H1 (cell line): Measurements from ENCODE around the gene CCT3. TPM values are rescaled to one million over a fixed set of nuclear protein-coding genes. Genes with fewer than 3 reads are reported as not detected.

Source experiments
- CTCF ChIA-PET: fragments of 300-600 bp; sonication (Branson Sonifier 250); formaldehyde crosslinking; loops from one replicate; lab custom pipeline; 2021; ENCODE audit not compliant: partially characterized antibody; lab: Charles Lee
- POLR2A ChIA-PET: fragments of 300-600 bp; sonication (Branson Sonifier 250); formaldehyde crosslinking; loops from one replicate; lab custom pipeline; 2021; ENCODE audit warnings: inconsistent platforms; ENCODE audit not compliant: partially characterized antibody; lab: Charles Lee
- DNase-seq, 2 experiments: peaks; one replicate each; pipeline versions ENCODE4 v3.0.0 to v3.0.0-alpha.2; 2010 to 2022; ENCODE audit warnings: low spot score in 2 of 2, low read depth in 1 of 2, mixed read lengths in 1 of 2
- FAIRE-seq: peaks from 2 replicates; lab custom pipeline; 2011; peaks lifted over from hg19 to GRCh38; lab: Jason Lieb, UNC
- H2AFZ ChIP-seq: 2 replicates; pipeline ENCODE4 v1.8.1; 2012; ENCODE audit warnings: low read length, inconsistent platforms
- H2AK5ac ChIP-seq: 2 replicates; pipeline ENCODE4 v1.6.1; 2013; ENCODE audit warnings: low read depth, low read length
- H2BK120ac ChIP-seq: replicated peaks from 2 replicates; pipeline ENCODE3; 2013; ENCODE audit warnings: low read depth, low read length, inconsistent platforms
- H2BK12ac ChIP-seq: 2 replicates; pipeline ENCODE4 v1.6.1; 2013; ENCODE audit warnings: low read depth, low read length
- H2BK15ac ChIP-seq: 2 replicates; pipeline ENCODE4 v1.6.1; 2013; ENCODE audit warnings: low read length
- H2BK20ac ChIP-seq: 2 replicates; pipeline ENCODE4 v1.6.1; 2013; ENCODE audit warnings: low read length
- H2BK5ac ChIP-seq: 2 replicates; pipeline ENCODE4 v1.6.1; 2013; ENCODE audit warnings: low read depth, low read length
- H3K14ac ChIP-seq: 2 replicates; pipeline ENCODE4 v1.6.1; 2013; ENCODE audit warnings: inconsistent platforms; ENCODE audit not compliant: insufficient read length
- H3K18ac ChIP-seq: 2 replicates; pipeline ENCODE4 v1.6.1; 2013; ENCODE audit warnings: low read length; ENCODE audit errors: extremely low read depth
- H3K23ac ChIP-seq: 2 replicates; pipeline ENCODE4 v1.6.1; 2013; ENCODE audit warnings: inconsistent platforms; ENCODE audit not compliant: insufficient read length
- H3K23me2 ChIP-seq: 2 replicates; pipeline ENCODE4 v1.6.1; 2013; ENCODE audit warnings: low read depth, low read length
- H3K27ac ChIP-seq: 2 replicates; pipeline ENCODE4 v1.6.1; 2011; ENCODE audit warnings: low read depth, low read length, inconsistent platforms
- H3K27me3 ChIP-seq, 4 experiments: replicated peaks in 1 of 4; 1 replicate in 1 of 4; 2 replicates in 3 of 4; pipeline versions ENCODE4 v1.6.1 to v1.8.1; 2011 to 2013; ENCODE audit warnings: low read length in 3 of 4, mild to moderate bottlenecking in 3 of 4, inconsistent platforms in 2 of 4, mixed read lengths in 2 of 4, moderate library complexity in 1 of 4; ENCODE audit not compliant: control insufficient read depth in 3 of 4, insufficient read depth in 3 of 4; ENCODE audit errors: extremely low read depth in 1 of 4
- H3K36me3 ChIP-seq, 4 experiments: 2 replicates each; pipeline versions ENCODE4 v1.6.1 to v1.8.1; 2011 to 2013; ENCODE audit warnings: mild to moderate bottlenecking in 4 of 4, low read length in 3 of 4, moderate library complexity in 2 of 4, control low read depth in 1 of 4, inconsistent platforms in 1 of 4; ENCODE audit not compliant: insufficient read depth in 4 of 4, control insufficient read depth in 2 of 4
- H3K4ac ChIP-seq: replicated peaks from 2 replicates; pipeline ENCODE3; 2013; ENCODE audit warnings: low read length, low read depth, mixed read lengths, inconsistent platforms; ENCODE audit not compliant: insufficient read length
- H3K4me1 ChIP-seq, 4 experiments: replicated peaks in 1 of 4; 1 replicate in 1 of 4; 2 replicates in 3 of 4; pipeline versions ENCODE4 v1.6.1 to v1.8.1; 2011 to 2013; ENCODE audit warnings: low read length in 3 of 4, inconsistent platforms in 2 of 4, mixed read lengths in 1 of 4; ENCODE audit not compliant: insufficient read depth in 4 of 4, control insufficient read depth in 3 of 4
- H3K4me2 ChIP-seq, 2 experiments: 2 replicates each; pipeline versions ENCODE4 v1.6.1 to v1.8.1; 2011 to 2013; ENCODE audit warnings: low read depth in 2 of 2, low read length in 2 of 2, control low read depth in 1 of 2, inconsistent platforms in 1 of 2, mild to moderate bottlenecking in 1 of 2; ENCODE audit not compliant: insufficient read depth in 1 of 2
- H3K4me3 ChIP-seq, 4 experiments: fragments of 200-600, 300-600 bp in 1 of 4; sonication (generic), shearing (Covaris generic), sonication (Bioruptor Twin) in 1 of 4; 2 replicates each; pipeline versions ENCODE4 v1.5.1 to v1.8.1; 2011 to 2016; ENCODE audit warnings: low read length in 4 of 4, low read depth in 3 of 4, control low read depth in 2 of 4, inconsistent platforms in 2 of 4, mild to moderate bottlenecking in 2 of 4, mixed read lengths in 1 of 4, moderate library complexity in 1 of 4; ENCODE audit not compliant: insufficient read depth in 2 of 4; ENCODE audit errors: extremely low read depth in 1 of 4
- H3K56ac ChIP-seq: replicated peaks from 2 replicates; pipeline ENCODE3; 2013; ENCODE audit warnings: low read depth, mild to moderate bottlenecking, mixed read lengths, low read length, inconsistent platforms; ENCODE audit not compliant: insufficient read length
- H3K79me1 ChIP-seq: 2 replicates; pipeline ENCODE4 v1.6.1; 2013; ENCODE audit warnings: low read depth, low read length, control low read depth
- H3K79me2 ChIP-seq, 2 experiments: 2 replicates each; pipeline versions ENCODE4 v1.6.1 to v1.8.1; 2012 to 2013; ENCODE audit warnings: low read length in 2 of 2, mild to moderate bottlenecking in 2 of 2, inconsistent platforms in 1 of 2; ENCODE audit not compliant: insufficient read depth in 2 of 2, control insufficient read depth in 1 of 2
- H3K9ac ChIP-seq, 4 experiments: replicated peaks in 1 of 4; 1 replicate in 1 of 4; 2 replicates in 3 of 4; pipeline versions ENCODE4 v1.6.1 to v1.8.1; 2011 to 2013; ENCODE audit warnings: low read depth in 3 of 4, low read length in 3 of 4, control low read depth in 2 of 4, mild to moderate bottlenecking in 2 of 4, moderate library complexity in 2 of 4, inconsistent platforms in 1 of 4; ENCODE audit errors: extremely low read depth in 1 of 4
- H3K9me3 ChIP-seq, 2 experiments: 2 replicates each; pipeline versions ENCODE4 v1.6.1 to v1.8.1; 2012 to 2013; ENCODE audit warnings: mild to moderate bottlenecking in 2 of 2, moderate library complexity in 2 of 2, control low read depth in 1 of 2, inconsistent platforms in 1 of 2, low read depth in 1 of 2, low read length in 1 of 2, mixed read lengths in 1 of 2; ENCODE audit not compliant: insufficient read depth in 2 of 2
- H4K20me1 ChIP-seq, 2 experiments: replicated peaks in 1 of 2; 2 replicates each; pipeline versions ENCODE3 to v1.8.1; 2011 to 2013; ENCODE audit warnings: inconsistent platforms in 2 of 2, low read length in 2 of 2, mild to moderate bottlenecking in 1 of 2; ENCODE audit not compliant: insufficient read depth in 2 of 2, control insufficient read depth in 1 of 2
- H4K5ac ChIP-seq: 2 replicates; pipeline ENCODE4 v1.6.1; 2013; ENCODE audit warnings: low read length, low read depth, mixed read lengths, inconsistent platforms; ENCODE audit not compliant: insufficient read length
- H4K8ac ChIP-seq: 2 replicates; pipeline ENCODE4 v1.8.0; 2013; ENCODE audit warnings: mild to moderate bottlenecking, moderate library complexity, low read length, inconsistent platforms; ENCODE audit not compliant: insufficient read depth; ENCODE audit errors: extremely low read depth
- H4K91ac ChIP-seq: replicated peaks from 2 replicates; pipeline ENCODE3; 2013; ENCODE audit warnings: low read length, mixed read lengths, inconsistent platforms; ENCODE audit not compliant: insufficient read length
- SIN3A ChIP-seq, 2 experiments: IDR thresholded peaks in 1 of 2; conservative IDR thresholded peaks in 1 of 2; 2 replicates each; pipeline ENCODE4 v1.6.1; 2011 to 2012; ENCODE audit warnings: low read length in 2 of 2, improper control_type of control experiment in 1 of 2, low read depth in 1 of 2, mild to moderate bottlenecking in 1 of 2
- WGBS, 2 experiments: shearing (Covaris generic) in 1 of 2; methylation state at CpG; one replicate each; pipeline versions ENCODE4 v1.1.6 to v1.1.7; 2013 to 2015; ENCODE audit warnings: low lambda C conversion rate in 2 of 2, mixed read lengths in 2 of 2, inconsistent platforms in 1 of 2, low coverage in 1 of 2, missing lambda C conversion rate in 1 of 2; ENCODE audit not compliant: insufficient replicate concordance in 2 of 2, insufficient coverage in 1 of 2, insufficient read length in 1 of 2; ENCODE audit errors: extremely low coverage in 1 of 2, missing lambda C conversion rate in 1 of 2; 5-methylcytosine and 5-hydroxymethylcytosine counted together
- polyA plus RNA-seq, 7 experiments: library from polyadenylated mRNA; depleted of rRNA in 3 of 7; stranded (reverse) in 5 of 7; unstranded in 2 of 7; fragments of >200 nt in 5 of 7; fragments of 200-250 nt in 2 of 7; gene quantifications; 1 replicate in 5 of 7; 2 replicates in 1 of 7; 4 replicates in 1 of 7; pipeline versions ENCODE4 v1.2.1 to v1.2.3, GENCODE V29; 2011 to 2013; ENCODE audit warnings: missing spikeins in 2 of 7, mixed read lengths in 2 of 7
- total RNA-seq: library from RNA; stranded (reverse); fragmentation: NEBNext Ultra II Directional; extraction: Animal tissue kit (Norgen Biotek cat#: 25700); gene quantifications from 2 replicates; pipeline ENCODE4 v1.2.1, GENCODE V29; 2021

Gene CCT3
- total and polyA plus RNA-seq, 2 of the 8 experiments (the other 6 are each of a cell fraction or from before 2014, with no cell fraction given), result 431 to 480 TPM

DNA sequence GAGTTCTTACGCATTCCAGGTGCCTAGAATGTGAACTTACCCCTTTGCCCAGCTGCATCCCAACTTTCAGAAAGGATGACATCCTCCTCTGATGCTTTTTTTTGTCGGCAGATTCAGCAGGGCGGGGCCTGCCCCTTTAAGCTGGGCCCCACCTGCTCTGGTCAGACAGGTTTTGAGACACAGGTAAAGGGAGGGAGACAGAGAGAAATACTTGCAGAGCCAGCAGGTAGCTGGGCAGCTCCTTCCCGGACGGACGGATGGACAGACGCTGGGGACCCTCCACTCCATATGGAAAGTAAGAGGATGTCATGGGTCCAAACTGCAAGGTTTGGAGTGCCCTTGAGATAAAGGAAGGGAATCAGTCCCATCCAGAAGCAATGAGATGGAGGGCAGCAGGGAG is 54.0 kb downstream of the CCT3 start, which contains the start of gene TMEM79:
Gene TMEM79 (plus strand): TSS at position 214 of the 400 bp plus-strand sequence. CDS start 902 bp downstream, outside the sequence.
- Histone ChIP-seq H2BK5ac (peak within 1 kb of the TSS; percentile 12; the same call in 1 of the 2 replicates), H2BK15ac (no peak within 1 kb of the TSS; the same call in 1 of the 2 replicates), H2BK12ac (no peak within 1 kb of the TSS), H2AFZ (peak within 1 kb of the TSS; percentile 45), H3K4ac (no peak within 1 kb of the TSS), H3K36me3 (peaks cover 0 to 10% (median 1%) of the 10 kb centered on the region in 4 experiments; a peak in 3 of 8 replicates), H3K4me2 (peak within 1 kb of the TSS; percentile 78 to 92), H2BK20ac (no peak within 1 kb of the TSS), H3K79me1 (peaks cover 10% of the 10 kb centered on the region), H2AK5ac (no peak within 1 kb of the TSS; the same call in 1 of the 2 replicates), H3K9ac (peak within 1 kb of the TSS; percentile 88 to 97 (median 96)), H3K18ac (no peak within 1 kb of the TSS), H3K9me3 (no peaks in the 10 kb centered on the region), H4K20me1 (peaks cover 0 to 11% of the 10 kb centered on the region in 2 experiments), H3K27me3 (no peaks in the 10 kb centered on the region), H4K5ac (no peak within 1 kb of the TSS), H4K91ac (peak within 1 kb of the TSS; percentile 20), H3K23ac (no peak within 1 kb of the TSS), H3K4me1 (peaks cover 0 to 10% (median 3%) of the 10 kb centered on the region in 4 experiments; a peak in 2 of 7 replicates), H3K14ac (no peak within 1 kb of the TSS), H3K79me2 (peaks cover 23 to 31% of the 10 kb centered on the region in 2 experiments), H3K56ac (no peak within 1 kb of the TSS), H2BK120ac (no peak within 1 kb of the TSS), H3K27ac (peak within 1 kb of the TSS; percentile 78), H3K23me2 (peaks cover 13% of the 10 kb centered on the region), H4K8ac (peak within 1 kb of the TSS; percentile 7; the same call in 1 of the 2 replicates), H3K4me3 (peak within 1 kb of the TSS; percentile 74 to 93 (median 85); a peak in 7 of 8 replicates)
- DNase-seq (no peak), FAIRE-seq (no peak)
- 94% methylated on average over 7 of the region's 7 CpGs; no CpG with 5 or more reads in 1 of the 2 experiments for WGBS, 2 experiments
- CTCF ChIA-PET, result interaction anchor here (1.0 to 1.5 kb wide), 3 partner anchors 38 to 344 kb away, joined by 3 to 5 read pairs (median 3); no protein-coding TSS in a partner anchor
- TF ChIP-seq SIN3A (conservative IDR thresholded peaks at IDR 0.05 in 1 of 2, IDR thresholded peaks at IDR 0.05 in 1 of 2; ENCODE audit: low read depth in 1 of 2, low read length in 2 of 2), result no peak
- POLR2A ChIA-PET, result interaction anchor here (0.9 to 17.4 kb wide), 10 partner anchors 17 to 1077 kb away, joined by 3 to 221 read pairs (median 4); partner anchors contain the start of genes BGLAP, CCT3, GLMP and PAQR6
